Chondrocyte (in vitro differentiated cells): ENCODE data around the gene NRF1. TPM values are rescaled to one million over a fixed set of nuclear protein-coding genes. Genes with fewer than 3 reads are reported as not detected.

ENCODE experiments used
- DNase-seq: peaks from one replicate; pipeline ENCODE4 v3.0.0; 2021; ENCODE audit warnings: mixed read lengths, low spot score
- H3K27ac Mint-ChIP-seq: one replicate; pipeline ENCODE4 v1.8.0; 2021; ENCODE audit warnings: mild to moderate bottlenecking, moderate library complexity, mixed read lengths; ENCODE audit not compliant: unreplicated experiment
- H3K27me3 Mint-ChIP-seq: 2 replicates; pipeline ENCODE4 v1.8.0; 2021; ENCODE audit warnings: low read depth, mixed read lengths
- H3K36me3 Mint-ChIP-seq: 2 replicates; pipeline ENCODE4 v1.8.0; 2021; ENCODE audit warnings: low read depth, mixed read lengths
- H3K4me1 Mint-ChIP-seq: 2 replicates; pipeline ENCODE4 v1.8.0; 2021; ENCODE audit warnings: low read depth, mild to moderate bottlenecking, mixed read lengths
- H3K4me3 Mint-ChIP-seq: one replicate; pipeline ENCODE4 v1.8.0; 2021; ENCODE audit warnings: mild to moderate bottlenecking, moderate library complexity, mixed read lengths; ENCODE audit not compliant: unreplicated experiment
- H3K9me3 Mint-ChIP-seq: 2 replicates; pipeline ENCODE4 v1.8.0; 2021; ENCODE audit warnings: low read depth, mixed read lengths
- CTCF ChIP-seq: fragments of 200-600 bp; sonication (generic); IDR thresholded peaks from 2 replicates; pipeline ENCODE4 v1.5.0; 2021; ENCODE audit warnings: antibody characterized with exemption, mild to moderate bottlenecking, moderate library complexity
- total RNA-seq: library from RNA; stranded (reverse); gene quantifications from 3 replicates; pipeline ENCODE4 v1.2.1, GENCODE V29; 2021

The NRF1 gene
- total RNA-seq, 1 donor from 2014 or later, result 13.3 TPM

- H3K27me3 Mint-ChIP-seq, result no peaks in the 10 kb centered on the region
- DNase-seq, result no peak
- no peak overlapping the region for H3K4me3 Mint-ChIP-seq
- TF ChIP-seq CTCF, result no peak
- H3K27ac Mint-ChIP-seq, result no peak overlapping the region
- peaks cover 3% of the 10 kb centered on the region for H3K36me3 Mint-ChIP-seq
- H3K4me1 Mint-ChIP-seq, result peaks cover 13% of the 10 kb centered on the region
- H3K9me3 Mint-ChIP-seq, result peaks cover 3% of the 10 kb centered on the region
These were observed 73.3 kb downstream of the NRF1 start for GRCh38 chr7:129684777-129685176.

GRCh38 chr7:129686063-129686462 is 74.5 kb downstream of the NRF1 start:
- no peak for DNase-seq
- no peaks in the 10 kb centered on the region for H3K27me3 Mint-ChIP-seq
- peaks cover 4% of the 10 kb centered on the region for H3K36me3 Mint-ChIP-seq
- H3K9me3 Mint-ChIP-seq, result no peaks in the 10 kb centered on the region
- H3K4me1 Mint-ChIP-seq, result peaks cover 13% of the 10 kb centered on the region
- H3K27ac Mint-ChIP-seq, result no peak overlapping the region
- H3K4me3 Mint-ChIP-seq, result no peak overlapping the region
- no peak for TF ChIP-seq CTCF

GRCh38 chr7:129688503-129689222 is 77.1 kb downstream of the NRF1 start:
- DNase-seq, result no peak
- Mint-ChIP-seq H3K27ac (no peak overlapping the region), H3K36me3 (peaks cover 14% of the 10 kb centered on the region), H3K27me3 (no peaks in the 10 kb centered on the region), H3K4me3 (no peak overlapping the region), H3K9me3 (no peaks in the 10 kb centered on the region), H3K4me1 (peaks cover 13% of the 10 kb centered on the region)
- TF ChIP-seq CTCF, result no peak

- Mint-ChIP-seq H3K36me3 (peaks cover 16% of the 10 kb centered on the region), H3K4me3 (no peak overlapping the region), H3K27ac (no peak overlapping the region), H3K9me3 (no peaks in the 10 kb centered on the region), H3K4me1 (peaks cover 13% of the 10 kb centered on the region), H3K27me3 (no peaks in the 10 kb centered on the region)
- no peak for DNase-seq
- TF ChIP-seq CTCF, result no peak
These were observed 78.6 kb downstream of the NRF1 start for GRCh38 chr7:129689995-129690581.

GRCh38 chr7:129690701-129691100 is 79.2 kb downstream of the NRF1 start:
- TF ChIP-seq CTCF, result no peak
- H3K9me3 Mint-ChIP-seq, result no peaks in the 10 kb centered on the region
- H3K27ac Mint-ChIP-seq, result no peak overlapping the region
- peaks cover 13% of the 10 kb centered on the region for H3K4me1 Mint-ChIP-seq
- no peak for DNase-seq
- H3K36me3 Mint-ChIP-seq, result peaks cover 16% of the 10 kb centered on the region
- H3K27me3 Mint-ChIP-seq, result no peaks in the 10 kb centered on the region
- H3K4me3 Mint-ChIP-seq, result no peak overlapping the region
